ENCODE measurements around the gene CANT1.
"Not testable (repeated sequence)": the region's sequence is repeated elsewhere in the genome, so short reads cannot be mapped to it uniquely, and the experiment has no call there.

CANT1 gene

DNA sequence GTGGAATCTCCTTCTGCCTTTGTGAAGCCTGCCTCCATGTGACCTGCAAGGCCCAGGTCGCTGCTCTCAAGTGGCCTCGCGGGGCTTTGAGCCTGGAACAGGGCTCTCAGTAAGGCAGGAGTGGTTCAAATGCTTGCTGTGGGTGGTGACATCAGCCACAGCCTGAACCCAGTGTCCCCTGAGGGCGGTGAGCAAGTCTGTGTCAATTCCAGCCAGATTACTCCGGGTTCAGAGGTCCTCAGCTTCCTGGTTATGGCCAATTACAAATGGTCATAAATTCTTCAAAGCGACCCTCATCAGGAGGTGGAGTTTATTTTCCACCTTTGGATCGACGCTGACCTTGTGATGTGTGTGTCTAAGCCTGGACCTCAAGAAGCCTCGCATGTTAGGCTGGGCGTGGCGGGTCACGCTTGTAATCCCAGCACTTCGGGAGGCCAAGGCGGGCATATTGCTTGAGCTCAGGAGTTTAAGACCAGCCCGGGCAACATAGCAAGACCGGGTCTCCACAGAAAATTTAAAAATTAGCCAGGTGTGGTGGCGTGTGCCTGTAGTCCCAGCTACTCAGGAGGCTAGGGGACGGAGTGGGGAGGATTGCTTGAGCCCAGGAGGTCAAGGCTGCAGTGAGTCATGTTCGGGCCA is 47.1 kb downstream of the CANT1 start:
- DNase-seq (ENCODE audit: low spot score), result no peak
- FAIRE-seq, result no peak

DNA sequence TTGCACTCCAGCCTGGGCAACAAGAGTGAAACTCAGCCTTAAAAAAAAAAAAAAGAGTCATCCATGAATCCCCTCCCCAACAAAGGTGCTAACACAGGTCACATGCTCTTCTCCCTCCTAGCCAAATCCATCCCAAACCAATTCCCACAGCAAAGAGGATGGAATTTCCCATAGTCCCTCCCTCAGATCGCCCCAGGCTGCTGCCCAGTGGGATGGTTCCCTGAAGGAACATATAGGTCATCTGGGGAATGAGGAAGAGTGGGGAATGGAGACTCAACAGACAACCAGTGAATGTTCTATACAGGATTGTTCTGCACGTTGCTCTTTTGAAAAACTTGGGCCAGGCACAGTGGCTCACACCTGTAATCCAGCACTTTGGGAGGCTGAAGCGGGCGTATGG is 48.0 kb downstream of the CANT1 start:
- DNase-seq (ENCODE audit: low spot score) (no peak), FAIRE-seq (no peak)

DNA sequence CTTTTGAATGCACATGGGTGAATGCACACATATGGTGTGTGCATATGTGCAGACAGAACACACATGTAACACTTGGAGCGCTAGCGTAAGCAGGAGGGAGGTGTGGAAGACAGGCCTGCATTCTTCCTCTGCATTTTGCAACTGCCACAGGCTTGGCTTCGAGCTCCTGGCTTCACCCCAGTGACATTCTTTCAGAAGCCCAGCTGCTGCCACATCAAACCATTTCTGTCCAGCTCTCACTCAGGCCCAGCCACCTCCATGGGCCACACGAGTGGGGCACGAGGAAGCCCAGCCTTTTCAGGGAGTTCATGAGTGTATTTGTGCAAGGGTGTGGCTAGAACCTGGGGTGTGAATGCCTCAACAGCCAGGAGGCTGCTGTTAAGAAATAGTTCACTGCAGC is 48.6 kb downstream of the CANT1 start:
- FAIRE-seq (no peak), DNase-seq (ENCODE audit: low spot score) (no peak)

DNA sequence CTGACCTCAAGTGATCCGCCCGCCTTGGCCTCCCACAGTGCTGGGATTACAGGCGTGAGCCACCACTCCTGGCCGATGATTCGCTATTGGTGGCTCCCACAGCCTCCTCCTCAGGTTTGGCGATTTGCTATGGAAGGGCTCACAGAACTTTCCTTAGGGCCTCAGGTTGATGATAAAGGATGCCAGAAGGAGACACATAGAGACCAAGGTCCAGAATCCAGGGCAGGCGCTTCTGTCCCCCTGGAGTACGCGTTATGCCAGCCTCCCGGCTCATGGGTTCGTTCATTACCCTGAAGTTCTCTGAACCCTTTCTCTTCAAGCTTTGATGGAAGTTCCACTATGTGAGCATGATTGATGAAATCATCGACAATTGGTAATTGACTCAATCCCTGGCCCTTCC is 49.8 kb downstream of the CANT1 start:
- no peak for FAIRE-seq

DNA sequence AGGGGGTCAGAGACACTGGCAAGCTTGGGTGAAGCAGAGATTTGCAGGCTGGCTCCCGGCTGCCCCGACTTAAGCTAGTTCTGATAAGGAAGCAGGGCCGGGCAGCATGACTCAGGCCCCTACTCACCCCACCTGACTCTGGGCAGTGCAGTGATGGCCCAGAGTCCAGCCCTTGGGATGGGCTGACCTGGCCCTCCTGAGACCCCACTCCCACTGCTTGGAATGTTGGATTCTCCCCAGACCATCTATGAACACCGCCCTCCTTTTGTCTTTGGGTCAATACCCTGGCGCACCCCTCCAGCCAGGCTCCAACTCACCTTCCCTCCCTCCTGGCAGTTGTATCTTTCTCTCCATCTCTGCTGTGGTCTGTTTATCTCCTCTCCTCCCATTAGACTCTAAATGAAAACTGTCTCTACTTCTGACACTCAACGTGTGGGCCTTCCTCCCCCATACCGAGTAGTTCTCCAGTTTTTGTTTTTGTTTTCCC is 50.9 kb downstream of the CANT1 start:
- no peak for FAIRE-seq
- DNase-seq (ENCODE audit: low spot score), result no peak

More for the DNA sequence above, 49.8 kb downstream of the CANT1 start:
- DNase-seq (ENCODE audit: low spot score), result no peak

DNA sequence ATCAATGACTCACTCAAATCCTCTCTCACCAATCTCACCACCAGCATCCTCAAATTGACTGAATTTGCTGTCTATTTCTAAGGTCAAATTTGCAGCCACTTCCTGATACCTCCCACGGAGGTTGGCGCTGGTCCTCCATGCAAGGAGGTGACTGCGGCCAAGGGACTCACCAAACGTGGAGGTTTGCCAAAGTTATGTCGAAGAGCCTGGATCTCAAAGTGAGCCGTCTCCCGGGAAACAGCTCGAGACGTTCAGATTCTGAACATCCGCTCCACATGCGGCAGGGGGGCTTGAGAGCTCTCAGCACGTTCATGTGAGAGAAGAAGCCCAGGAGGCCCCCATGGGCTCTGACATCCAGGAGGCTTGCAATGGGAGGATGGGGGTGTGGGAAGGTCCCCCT is 52.4 kb downstream of the CANT1 start:
- FAIRE-seq, result no peak
- DNase-seq (ENCODE audit: low spot score), result peak; percentile 62

DNA sequence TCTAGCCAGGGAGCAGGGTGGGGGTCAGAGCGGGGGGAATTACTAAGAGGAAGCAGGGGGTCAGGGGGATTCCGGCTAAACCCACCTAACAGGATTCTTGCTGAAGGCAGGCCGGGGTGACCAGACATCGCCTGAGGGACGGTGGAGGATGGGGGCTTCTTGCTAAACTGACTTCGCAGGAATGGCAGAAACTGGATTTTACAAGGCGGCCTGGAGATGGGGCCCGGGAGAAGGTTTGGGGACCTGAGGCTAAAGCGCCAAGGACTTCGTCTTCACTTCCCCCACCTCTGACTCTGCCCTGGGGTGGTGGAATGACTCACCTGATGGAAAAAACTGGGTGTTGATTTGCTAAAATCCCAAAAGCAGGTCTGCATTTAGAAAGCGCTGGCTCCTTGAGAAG is 53.3 kb downstream of the CANT1 start:
- DNase-seq (ENCODE audit: low spot score) (no peak), FAIRE-seq (no peak)

DNA sequence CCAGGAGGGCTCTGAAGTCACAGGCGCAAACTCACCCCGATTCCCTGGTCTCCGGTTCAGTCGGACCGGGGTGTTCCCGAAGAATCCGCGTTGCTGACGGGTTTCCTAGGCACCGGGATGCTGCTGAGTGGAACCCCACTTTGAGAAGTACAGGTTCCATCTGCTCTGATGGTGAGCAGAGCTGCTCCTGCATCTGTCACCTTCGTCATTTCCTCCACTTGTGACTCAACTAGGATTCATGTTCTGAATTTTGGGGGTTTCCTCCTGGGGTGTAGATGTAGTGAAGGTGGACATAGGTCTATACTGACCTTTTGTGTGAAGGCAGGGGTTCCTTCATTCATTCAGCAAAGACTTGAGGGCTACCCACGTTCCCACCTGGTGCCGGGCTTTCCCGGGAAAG is 54.9 kb downstream of the CANT1 start:
- no peak for FAIRE-seq

DNA sequence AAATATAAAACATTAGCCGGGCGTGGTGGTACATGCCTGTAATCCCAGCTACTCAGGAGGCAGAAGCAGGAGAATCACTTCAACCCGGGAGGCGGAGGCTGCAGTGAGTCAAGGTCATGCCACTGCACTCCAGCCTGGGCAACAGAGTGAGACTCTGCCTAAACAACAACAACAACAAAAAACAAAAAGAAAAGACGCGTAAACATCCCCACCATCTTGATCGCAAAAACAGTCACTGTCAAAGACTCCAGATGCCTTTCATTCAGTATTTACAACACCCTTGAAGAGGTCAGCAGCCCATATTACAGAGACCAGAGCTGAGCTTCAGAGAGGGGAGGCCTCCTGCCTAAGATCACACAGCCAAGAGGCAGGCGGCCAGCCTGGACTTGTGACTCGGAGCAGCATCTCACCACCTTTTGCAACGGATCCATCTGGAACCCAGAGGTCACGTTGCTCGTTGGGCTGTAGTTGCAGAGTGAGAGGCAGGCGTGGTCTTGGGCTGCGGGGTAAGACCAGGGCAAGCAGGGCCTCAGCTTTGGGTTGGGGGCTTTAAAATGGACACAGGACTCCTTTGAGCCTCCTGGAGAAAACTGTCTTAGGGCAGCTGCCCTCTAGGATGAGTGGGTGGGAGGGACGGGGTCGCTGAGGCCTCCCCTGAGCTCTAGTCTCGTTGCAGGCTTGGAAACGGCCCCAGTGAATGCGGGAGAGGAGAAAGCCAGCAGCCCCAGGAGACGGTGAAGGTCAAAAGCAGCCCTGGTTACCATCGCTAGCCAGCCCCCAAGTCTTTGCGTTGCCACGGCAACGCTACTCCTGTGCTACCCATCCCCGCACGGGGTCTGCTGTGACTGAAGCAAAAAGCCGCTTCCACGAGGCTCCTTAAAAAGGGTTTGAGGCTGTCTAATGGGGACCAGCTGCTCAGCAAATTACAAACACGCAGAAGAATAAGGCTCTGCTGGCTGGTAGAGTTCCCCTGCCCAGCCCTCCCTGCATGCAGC is 55.9 kb downstream of the CANT1 start:
- no peak for DNase-seq (ENCODE audit: low spot score)
- FAIRE-seq, result no peak

More for the DNA sequence above, 54.9 kb downstream of the CANT1 start:
- no peak for DNase-seq (ENCODE audit: low spot score)

DNA sequence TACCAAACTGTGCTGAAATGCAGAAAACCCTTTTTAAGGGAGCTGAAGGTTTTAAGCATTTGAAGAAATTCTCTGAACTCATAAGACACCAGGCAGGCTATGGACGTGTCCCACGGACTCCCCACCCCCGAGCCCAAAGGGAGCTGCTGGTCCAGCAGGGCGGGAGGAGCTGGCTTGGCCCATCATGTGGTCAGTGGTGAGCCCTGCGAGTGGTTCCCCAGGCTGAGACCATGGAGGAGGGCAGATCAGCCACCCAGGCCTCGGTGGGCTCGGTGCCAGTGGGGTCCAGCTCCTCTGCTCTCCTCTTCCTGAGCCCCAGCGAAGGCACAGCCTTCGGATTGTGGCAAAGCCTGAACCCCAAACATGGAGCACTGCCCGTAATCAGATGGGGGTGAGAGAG is 56.9 kb downstream of the CANT1 start:
- no peak for DNase-seq (ENCODE audit: low spot score)
- no peak for FAIRE-seq

DNA sequence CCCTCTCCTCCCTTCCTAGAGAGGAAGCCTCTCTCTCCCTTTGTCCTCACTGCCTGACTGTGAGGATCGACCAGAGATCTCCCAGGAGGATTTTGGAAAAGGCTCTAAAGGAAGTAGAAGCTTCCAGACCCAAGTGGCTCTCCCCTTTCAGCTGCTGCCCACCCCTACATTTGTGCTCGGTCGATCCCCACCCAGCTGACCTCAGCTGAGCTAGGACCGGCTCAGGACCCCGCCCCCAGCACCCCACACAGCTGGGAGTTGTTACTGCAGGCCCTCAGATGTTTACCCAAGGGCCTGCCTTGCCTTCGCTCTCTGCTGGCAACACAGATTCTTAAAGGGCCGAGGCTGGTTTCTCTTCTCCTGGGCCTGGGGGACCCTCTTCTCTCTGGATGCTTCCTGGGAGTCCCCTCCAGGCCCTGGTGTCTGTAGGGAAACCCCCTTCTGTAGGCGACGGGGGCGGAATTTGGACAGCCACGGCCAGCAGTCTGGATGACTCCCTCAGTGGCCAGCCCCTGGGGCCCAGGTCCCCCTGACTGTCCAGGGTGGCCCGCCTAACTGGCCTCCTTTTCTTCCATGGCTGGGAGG is 57.5 kb downstream of the CANT1 start:
- DNase-seq (ENCODE audit: low spot score) (no peak), FAIRE-seq (peak; percentile 17)

DNA sequence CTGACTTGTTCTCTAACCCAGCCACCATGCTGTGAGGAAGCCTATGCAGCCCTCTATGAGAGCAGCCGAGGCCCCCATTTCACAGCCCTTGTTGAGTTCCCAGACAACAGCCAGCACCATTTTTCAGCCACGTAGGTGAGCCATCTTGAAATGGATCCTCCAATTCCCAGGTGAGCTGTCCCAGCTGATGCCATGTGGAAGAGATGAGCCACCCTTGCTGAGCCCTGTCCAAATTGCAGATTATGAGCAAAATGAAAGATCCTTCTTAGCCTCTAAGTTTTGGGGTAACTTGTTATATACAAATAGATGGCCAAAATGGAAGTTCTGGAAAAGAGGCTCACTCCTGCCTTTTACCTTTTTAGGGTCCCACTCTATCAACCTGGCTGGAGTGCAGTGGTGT is 58.7 kb downstream of the CANT1 start:
- FAIRE-seq (no peak), DNase-seq (ENCODE audit: low spot score) (no peak)

DNA sequence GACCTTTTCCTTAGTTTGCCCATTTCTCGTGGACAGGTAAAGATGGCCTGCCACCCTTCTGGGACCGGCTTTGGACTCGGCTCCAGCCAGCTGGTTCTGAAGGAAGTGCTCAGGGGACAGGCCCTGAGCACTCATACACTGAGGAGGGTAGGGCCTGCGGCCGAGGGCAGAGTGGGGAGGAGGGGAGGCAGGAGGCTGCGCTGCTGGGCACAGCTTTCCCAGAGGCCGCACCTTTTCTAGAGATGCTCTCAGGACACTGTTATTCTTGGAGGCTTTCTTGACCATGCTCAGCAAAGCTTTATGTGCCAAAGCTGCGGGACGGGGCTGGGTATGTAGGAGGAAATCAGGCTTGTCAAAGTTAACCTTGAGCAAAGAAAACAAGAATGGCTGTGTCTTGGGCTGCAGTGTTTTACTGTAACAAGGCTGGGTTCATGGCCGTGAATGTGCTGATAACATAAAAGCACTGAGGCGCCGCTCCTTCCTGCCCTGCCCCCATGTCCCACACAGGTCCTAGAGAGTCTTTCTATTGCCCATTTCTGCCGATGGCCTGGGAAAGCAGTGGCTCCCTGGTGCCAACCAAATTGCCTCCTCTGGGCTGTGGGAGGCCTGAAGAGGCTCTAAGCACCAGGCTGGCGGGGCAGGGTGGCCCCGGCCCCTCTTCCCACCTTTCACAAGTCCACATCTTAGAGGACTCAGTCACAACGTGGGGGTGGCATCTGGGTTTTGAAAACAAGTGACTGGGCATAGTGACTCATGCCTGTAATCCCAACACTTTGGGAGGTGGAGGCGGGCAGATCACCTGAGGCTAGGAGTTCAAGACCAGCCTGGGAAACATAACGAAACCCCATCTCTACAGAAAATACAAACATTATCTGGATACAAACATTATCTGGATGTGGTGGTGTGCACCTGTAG is 62.1 kb downstream of the CANT1 start:
- FAIRE-seq (peak; percentile 65), DNase-seq (ENCODE audit: low spot score) (no peak)

DNA sequence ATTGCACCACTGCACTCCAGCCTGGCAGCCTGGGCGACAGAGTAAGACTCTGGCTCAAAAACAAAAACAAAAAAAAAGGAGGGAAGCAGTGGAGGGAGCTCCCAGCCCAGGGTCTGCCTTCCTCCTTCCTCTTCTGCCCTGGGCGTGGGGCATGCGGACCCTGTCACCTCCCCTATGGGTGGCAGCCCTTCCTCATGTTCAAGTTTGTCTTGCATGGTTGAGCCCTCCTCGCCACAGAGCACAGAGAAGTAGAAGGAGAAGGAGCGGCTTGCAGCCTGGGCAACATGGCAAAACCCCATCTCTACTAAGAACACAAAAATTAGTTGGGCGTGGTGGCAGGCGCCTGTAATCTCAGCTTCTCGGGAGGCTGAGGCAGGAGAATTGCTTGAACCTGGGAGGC is 62.9 kb downstream of the CANT1 start:
- no peak for DNase-seq (ENCODE audit: low spot score)
- no peak for FAIRE-seq

DNA sequence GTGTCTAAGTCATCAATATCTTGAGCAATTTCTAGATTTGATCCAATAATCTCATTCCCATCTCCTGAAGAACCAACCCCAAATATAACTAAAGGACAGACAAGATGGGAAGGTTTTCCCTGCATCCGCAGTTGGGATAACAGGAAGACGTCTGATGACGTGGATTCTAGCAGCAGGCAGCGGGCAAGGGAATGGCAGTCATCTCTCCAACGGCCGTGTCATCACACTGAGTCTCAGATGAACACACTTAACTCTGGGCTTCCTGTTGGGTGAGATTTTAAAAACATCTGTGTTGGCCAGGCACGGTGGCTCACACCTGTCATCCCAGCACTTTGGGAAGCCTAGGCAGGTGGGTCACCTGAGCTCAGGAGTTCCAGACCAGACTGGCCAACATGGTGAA is 63.4 kb downstream of the CANT1 start:
- FAIRE-seq, result no peak

DNA sequence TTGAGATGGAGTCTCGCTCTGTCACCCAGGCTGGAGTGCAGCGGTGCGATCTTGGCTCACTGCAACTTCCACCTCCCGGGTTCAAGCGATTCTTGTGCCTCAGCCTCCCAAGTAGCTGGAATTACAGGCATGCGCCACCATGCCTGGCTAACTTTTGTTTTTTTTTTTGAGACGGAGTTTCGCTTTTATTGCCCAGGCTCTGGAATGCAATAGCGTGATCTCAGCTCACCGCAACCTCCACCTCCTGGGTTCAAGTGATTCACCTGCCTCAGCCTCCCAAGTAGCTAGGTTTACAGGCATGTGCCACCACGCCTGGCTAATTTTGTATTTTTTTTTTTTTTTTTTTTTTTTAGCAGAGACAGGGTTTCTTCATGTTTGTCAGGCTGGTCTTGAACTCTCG is 64.1 kb downstream of the CANT1 start:
- not testable (repeated sequence) for FAIRE-seq; DNase-seq (ENCODE audit: low spot score)

More for the DNA sequence above, 63.4 kb downstream of the CANT1 start:
- no peak for DNase-seq (ENCODE audit: low spot score)

DNA sequence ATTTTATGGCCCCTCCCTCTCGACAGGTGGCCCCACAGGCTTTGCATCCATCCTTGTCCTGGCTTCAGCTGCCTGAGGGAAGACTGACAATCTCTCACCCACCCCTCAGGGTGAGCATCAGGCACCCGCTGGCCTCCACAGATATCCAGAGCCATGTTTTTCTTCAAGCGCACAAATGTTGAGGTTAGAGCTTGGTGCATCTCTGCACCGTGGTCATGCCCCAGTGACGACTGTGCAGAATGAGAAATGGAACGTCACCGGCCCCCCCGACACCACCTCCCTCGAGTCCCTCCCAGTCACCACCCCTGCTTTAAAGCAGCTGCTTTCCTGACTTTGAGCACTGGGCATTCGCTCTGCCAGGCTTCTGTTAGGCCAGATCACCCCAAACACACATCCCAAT is 64.6 kb downstream of the CANT1 start:
- no peak for FAIRE-seq
- no peak for DNase-seq (ENCODE audit: low spot score)

DNA sequence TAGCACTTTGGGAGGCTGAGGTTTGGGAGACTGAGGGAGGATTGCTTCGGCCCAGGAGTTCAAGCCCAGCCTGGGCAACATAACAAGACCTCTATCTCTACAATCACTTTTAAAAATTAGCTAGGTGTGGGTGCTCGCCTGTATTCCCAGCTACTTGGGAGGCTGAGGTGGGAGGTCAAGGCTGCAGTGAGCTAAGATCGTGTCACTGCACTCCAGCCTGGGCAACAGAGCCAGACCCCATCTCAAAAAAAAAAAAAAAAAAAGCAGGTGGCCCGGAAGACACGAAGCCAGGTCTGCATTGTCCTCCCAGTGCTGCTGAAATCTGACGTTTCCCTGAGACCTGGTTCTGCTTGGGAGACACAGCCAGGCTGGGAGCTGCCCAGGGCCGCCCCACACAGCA is 65.5 kb downstream of the CANT1 start:
- FAIRE-seq (no peak), DNase-seq (ENCODE audit: low spot score) (no peak)

All from urothelium cell line (cell line).